BLaER1 treated with 17β-estradiol and CSF1 and Interleukin-3, amounts not matched to agents 10 nM and 100 nM (cell line): ENCODE results near the gene PKD1.

Experiments
- H3K27ac ChIP-seq, 11 experiments: shearing (Covaris generic); formaldehyde crosslinking; 2 replicates each; pipeline ENCODE4 v1.8.1; 2022
- H3K27me3 ChIP-seq, 11 experiments: shearing (Covaris generic); formaldehyde crosslinking; 2 replicates each; pipeline ENCODE4 v1.8.1; 2022
- H3K36me3 ChIP-seq, 11 experiments: shearing (Covaris generic); formaldehyde crosslinking; 2 replicates each; pipeline ENCODE4 v1.8.1; 2022
- H3K4me1 ChIP-seq, 10 experiments: shearing (Covaris generic); formaldehyde crosslinking; 2 replicates each; pipeline ENCODE4 v1.8.1; 2022
- H3K4me2 ChIP-seq, 11 experiments: shearing (Covaris generic); formaldehyde crosslinking; 2 replicates each; pipeline ENCODE4 v1.8.1; 2022
- H3K4me3 ChIP-seq, 10 experiments: shearing (Covaris generic); formaldehyde crosslinking; 2 replicates each; pipeline ENCODE4 v1.8.1; 2022
- H3K9ac ChIP-seq, 11 experiments: shearing (Covaris generic); formaldehyde crosslinking; 2 replicates each; pipeline ENCODE4 v1.8.1; 2022
- H3K9me3 ChIP-seq, 11 experiments: shearing (Covaris generic); formaldehyde crosslinking; replicated peaks in 1 of 11; 2 replicates each; pipeline ENCODE4 v1.8.1; 2022
- H4K20me1 ChIP-seq, 11 experiments: shearing (Covaris generic); formaldehyde crosslinking; 2 replicates each; pipeline ENCODE4 v1.8.1; 2022
- Cebpa-rat ChIP-seq, 11 experiments: shearing (Covaris generic); IDR thresholded peaks; 2 replicates each; pipeline ENCODE4 v1.8.1; 2022

Gene PKD1

DNA sequence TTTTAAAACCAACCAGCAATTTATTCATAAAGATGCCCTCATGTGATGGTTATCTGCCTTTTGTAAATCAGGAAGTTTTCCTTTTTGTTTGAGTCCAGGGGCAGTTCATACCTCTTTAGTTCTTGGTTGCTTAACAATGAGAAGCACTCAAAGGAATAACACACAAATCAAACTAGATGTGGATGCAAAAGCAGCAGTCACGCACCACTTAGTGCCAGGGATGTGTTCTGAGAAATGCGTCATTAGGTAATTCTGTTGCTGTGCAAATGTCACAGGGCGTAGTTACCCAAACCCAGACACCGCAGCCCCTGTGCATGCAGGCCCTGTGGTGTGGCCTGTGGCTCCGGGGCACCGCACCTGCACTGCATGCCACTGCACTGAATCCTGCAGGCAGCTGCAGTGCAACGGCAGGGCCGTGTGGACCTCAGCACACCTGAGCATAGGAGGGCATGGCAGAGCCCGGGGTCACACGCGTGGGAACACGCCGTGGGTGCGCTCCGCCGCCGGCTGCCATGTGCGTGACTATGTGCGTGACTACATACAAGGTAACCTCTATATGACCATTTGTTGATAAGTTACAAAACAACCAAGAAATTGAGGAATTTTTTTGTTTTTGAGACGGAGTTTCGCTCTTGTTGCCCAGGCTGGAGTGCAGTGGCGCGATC, 39.6 kb downstream of the PKD1 start:
- no peaks in the 10 kb centered on the region; a peak in 1 of 22 replicates for H3K27me3 ChIP-seq
- H3K9ac ChIP-seq = no peak overlapping the region
- H3K36me3 ChIP-seq = peaks cover 52 to 91% (median 85%) of the 10 kb centered on the region in 11 experiments
- H3K4me1 ChIP-seq = no peaks in the 10 kb centered on the region
- TF ChIP-seq Cebpa-rat (IDR thresholded peaks at IDR 0.05) = no peak
- no peaks in the 10 kb centered on the region for H3K9me3 ChIP-seq
- H3K27ac ChIP-seq = no peak overlapping the region
- peaks cover 0 to 63% (median 12%) of the 10 kb centered on the region in 11 experiments; a peak in 9 of 22 replicates for H4K20me1 ChIP-seq
- no peak overlapping the region for H3K4me2 ChIP-seq
- H3K4me3 ChIP-seq = no peak overlapping the region

GRCh38 chr16:2095315-2095853, 40.3 kb downstream of the PKD1 start:
- no peaks in the 10 kb centered on the region for H3K9me3 ChIP-seq
- H3K36me3 ChIP-seq = peaks cover 54 to 90% (median 85%) of the 10 kb centered on the region in 11 experiments
- H3K4me3 ChIP-seq = no peak overlapping the region
- H3K27ac ChIP-seq = no peak overlapping the region
- no peak overlapping the region for H3K9ac ChIP-seq
- no peak for TF ChIP-seq Cebpa-rat (IDR thresholded peaks at IDR 0.05)
- H3K4me1 ChIP-seq = no peaks in the 10 kb centered on the region
- peaks cover 0 to 68% (median 15%) of the 10 kb centered on the region in 11 experiments; a peak in 11 of 22 replicates for H4K20me1 ChIP-seq
- H3K4me2 ChIP-seq = no peak overlapping the region
- H3K27me3 ChIP-seq = no peaks in the 10 kb centered on the region; a peak in 1 of 22 replicates

GRCh38 chr16:2093793-2094192, 41.9 kb downstream of the PKD1 start:
- Histone ChIP-seq H3K4me3 (no peak overlapping the region), H3K36me3 (peaks cover 70 to 90% (median 86%) of the 10 kb centered on the region in 11 experiments), H3K4me1 (peaks cover 0 to 2% (median 0%) of the 10 kb centered on the region in 10 experiments; a peak in 1 of 20 replicates), H4K20me1 (peaks cover 0 to 84% (median 31%) of the 10 kb centered on the region in 11 experiments; a peak in 15 of 22 replicates), H3K27me3 (no peaks in the 10 kb centered on the region; a peak in 1 of 22 replicates), H3K27ac (no peak overlapping the region), H3K4me2 (no peak overlapping the region), H3K9ac (no peak overlapping the region), H3K9me3 (no peaks in the 10 kb centered on the region)
- TF ChIP-seq Cebpa-rat (IDR thresholded peaks at IDR 0.05) = no peak

GRCh38 chr16:2092866-2093265, 42.8 kb downstream of the PKD1 start:
- Histone ChIP-seq H4K20me1 (peaks cover 6 to 94% (median 41%) of the 10 kb centered on the region in 11 experiments; a peak in 19 of 22 replicates), H3K9me3 (no peaks in the 10 kb centered on the region), H3K4me3 (no peak overlapping the region), H3K4me2 (no peak overlapping the region), H3K9ac (no peak overlapping the region), H3K4me1 (peaks cover 0 to 11% (median 4%) of the 10 kb centered on the region in 10 experiments; a peak in 14 of 20 replicates), H3K27me3 (no peaks in the 10 kb centered on the region; a peak in 1 of 22 replicates), H3K27ac (no peak overlapping the region), H3K36me3 (peaks cover 79 to 97% (median 95%) of the 10 kb centered on the region in 11 experiments)
- no peak for TF ChIP-seq Cebpa-rat (IDR thresholded peaks at IDR 0.05)

GRCh38 chr16:2092256-2092620, 43.5 kb downstream of the PKD1 start:
- Histone ChIP-seq H3K27ac (no peak overlapping the region), H3K4me3 (no peak overlapping the region), H3K9me3 (no peaks in the 10 kb centered on the region), H3K27me3 (no peaks in the 10 kb centered on the region; a peak in 1 of 22 replicates), H3K9ac (no peak overlapping the region), H4K20me1 (peaks cover 9 to 94% (median 47%) of the 10 kb centered on the region in 11 experiments; a peak in 20 of 22 replicates), H3K36me3 (peaks cover 80 to 97% (median 96%) of the 10 kb centered on the region in 11 experiments), H3K4me2 (no peak overlapping the region), H3K4me1 (peaks cover under 1 to 17% (median 10%) of the 10 kb centered on the region in 10 experiments)
- no peak for TF ChIP-seq Cebpa-rat (IDR thresholded peaks at IDR 0.05)

DNA sequence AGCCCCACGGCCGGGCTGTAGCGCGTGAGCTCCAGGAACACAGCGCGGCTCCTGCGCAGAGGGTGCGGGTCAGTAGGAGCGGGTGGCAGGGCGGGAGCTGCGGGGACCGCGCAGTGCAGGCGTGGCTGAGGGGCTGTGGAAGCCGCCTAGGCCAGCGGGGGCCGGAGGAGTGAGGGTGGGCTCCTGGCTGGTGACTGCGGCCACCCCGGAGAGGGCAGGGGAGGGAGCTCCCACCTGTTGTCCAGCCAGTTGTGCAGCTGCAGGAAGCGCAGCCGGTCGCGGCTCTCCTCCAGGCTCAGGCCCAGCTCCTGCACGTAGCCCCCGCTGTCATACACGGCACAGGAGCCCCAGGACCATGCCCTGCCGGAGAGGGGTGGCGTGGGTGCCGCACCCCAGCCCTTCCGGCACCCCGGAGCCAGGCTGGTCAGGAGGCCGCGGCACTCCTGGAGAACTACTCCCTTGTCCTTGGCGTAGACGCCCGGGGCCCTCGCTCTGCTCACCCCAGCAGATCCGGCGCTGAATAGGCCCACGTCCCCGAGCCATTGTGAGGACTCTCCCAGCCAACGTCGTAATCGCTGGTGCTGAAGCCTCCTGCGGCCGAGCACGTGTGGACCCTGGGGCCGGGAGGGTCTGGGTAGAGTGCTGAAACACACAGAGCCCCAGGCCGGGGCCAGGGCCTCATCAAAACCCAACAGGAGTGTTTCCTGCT, 44.0 kb downstream of the PKD1 start:
- Histone ChIP-seq H3K27ac (no peak overlapping the region), H3K27me3 (no peaks in the 10 kb centered on the region; a peak in 1 of 22 replicates), H3K4me1 (peaks cover 6 to 23% (median 16%) of the 10 kb centered on the region in 10 experiments), H3K4me3 (no peak overlapping the region), H3K4me2 (no peak overlapping the region), H3K9me3 (no peaks in the 10 kb centered on the region), H3K9ac (no peak overlapping the region), H4K20me1 (peaks cover 9 to 94% (median 52%) of the 10 kb centered on the region in 11 experiments; a peak in 21 of 22 replicates), H3K36me3 (peaks cover 78 to 97% (median 93%) of the 10 kb centered on the region in 11 experiments)
- no peak for TF ChIP-seq Cebpa-rat (IDR thresholded peaks at IDR 0.05)

DNA sequence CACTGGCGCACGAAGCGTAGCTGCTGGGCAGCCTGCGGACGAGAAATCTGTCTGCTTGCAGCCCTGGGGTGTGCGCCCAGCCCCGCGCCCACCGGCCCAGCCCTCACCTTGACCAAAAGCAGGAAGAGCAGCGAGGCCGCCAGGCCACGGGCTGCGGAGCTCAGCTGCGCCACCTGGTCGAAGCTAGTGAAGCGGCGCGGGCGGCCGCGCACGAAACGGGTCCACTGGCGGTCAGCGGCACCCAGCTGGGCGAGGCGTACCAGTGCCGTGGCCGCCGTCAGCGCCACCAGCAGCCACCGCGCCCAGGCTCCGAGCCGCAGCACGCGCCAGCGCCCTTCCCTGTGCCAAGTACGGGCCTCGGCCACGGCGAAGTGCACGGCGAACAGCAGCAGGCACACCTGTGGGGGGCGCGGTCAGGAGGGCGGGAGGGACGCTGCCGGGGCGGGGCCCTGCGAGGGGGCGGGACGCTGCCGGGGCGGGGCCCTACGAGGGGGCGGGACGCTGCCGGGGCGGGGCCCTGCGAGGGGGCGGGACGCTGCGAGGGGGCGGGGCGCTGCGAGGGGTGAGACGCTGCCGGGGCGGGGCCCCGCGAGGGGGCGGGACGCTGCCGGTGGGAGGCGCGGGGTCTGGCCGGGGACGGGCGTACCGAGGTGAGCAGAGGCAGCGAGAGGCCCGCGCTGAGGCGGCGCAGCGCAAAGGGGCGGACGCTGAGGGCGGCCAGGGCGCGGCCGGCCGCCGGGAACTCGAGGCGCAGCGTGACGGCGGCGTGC, 44.7 kb downstream of the PKD1 start:
- H3K36me3 ChIP-seq = peaks cover 80 to 97% (median 93%) of the 10 kb centered on the region in 11 experiments
- no peak overlapping the region for H3K9ac ChIP-seq
- no peak overlapping the region for H3K4me3 ChIP-seq

GRCh38 chr16:2090481-2090776, 45.3 kb downstream of the PKD1 start:
- H3K27ac ChIP-seq = no peak overlapping the region
- H3K27me3 ChIP-seq = no peaks in the 10 kb centered on the region; a peak in 1 of 22 replicates
- H3K4me2 ChIP-seq = no peak overlapping the region
- no peak overlapping the region for H3K4me3 ChIP-seq
- peaks cover 77 to 97% (median 93%) of the 10 kb centered on the region in 11 experiments for H3K36me3 ChIP-seq
- H3K9ac ChIP-seq = no peak overlapping the region
- no peak for TF ChIP-seq Cebpa-rat (IDR thresholded peaks at IDR 0.05)
- peaks cover 12 to 35% (median 28%) of the 10 kb centered on the region in 10 experiments for H3K4me1 ChIP-seq
- H4K20me1 ChIP-seq = peaks cover 15 to 94% (median 58%) of the 10 kb centered on the region in 11 experiments; a peak in 21 of 22 replicates
- no peaks in the 10 kb centered on the region for H3K9me3 ChIP-seq

More for the DNA sequence above, 44.7 kb downstream of the PKD1 start:
- Histone ChIP-seq H3K27ac (no peak overlapping the region), H4K20me1 (peaks cover 11 to 94% (median 58%) of the 10 kb centered on the region in 11 experiments; a peak in 21 of 22 replicates), H3K27me3 (no peaks in the 10 kb centered on the region; a peak in 1 of 22 replicates), H3K4me1 (peaks cover 12 to 30% (median 23%) of the 10 kb centered on the region in 10 experiments), H3K9me3 (no peaks in the 10 kb centered on the region), H3K4me2 (no peak overlapping the region)
- no peak for TF ChIP-seq Cebpa-rat (IDR thresholded peaks at IDR 0.05)
